GM19193 (cell line): ENCODE data around the gene NEK4.

Experiments used
- POLR2A ChIP-seq: IDR thresholded peaks from 4 replicates; pipeline ENCODE4 v1.6.1; 2011; ENCODE audit not compliant: insufficient read depth, insufficient read length; ENCODE audit errors: extremely low read depth

NEK4 gene

GRCh38 chr3:52787672-52788625, 17.2 kb upstream of the NEK4 start:
- no peak for TF ChIP-seq POLR2A

- no peak for TF ChIP-seq POLR2A
Measured at GRCh38 chr3:52787246-52787645, 16.5 kb upstream of the NEK4 start.

DNA sequence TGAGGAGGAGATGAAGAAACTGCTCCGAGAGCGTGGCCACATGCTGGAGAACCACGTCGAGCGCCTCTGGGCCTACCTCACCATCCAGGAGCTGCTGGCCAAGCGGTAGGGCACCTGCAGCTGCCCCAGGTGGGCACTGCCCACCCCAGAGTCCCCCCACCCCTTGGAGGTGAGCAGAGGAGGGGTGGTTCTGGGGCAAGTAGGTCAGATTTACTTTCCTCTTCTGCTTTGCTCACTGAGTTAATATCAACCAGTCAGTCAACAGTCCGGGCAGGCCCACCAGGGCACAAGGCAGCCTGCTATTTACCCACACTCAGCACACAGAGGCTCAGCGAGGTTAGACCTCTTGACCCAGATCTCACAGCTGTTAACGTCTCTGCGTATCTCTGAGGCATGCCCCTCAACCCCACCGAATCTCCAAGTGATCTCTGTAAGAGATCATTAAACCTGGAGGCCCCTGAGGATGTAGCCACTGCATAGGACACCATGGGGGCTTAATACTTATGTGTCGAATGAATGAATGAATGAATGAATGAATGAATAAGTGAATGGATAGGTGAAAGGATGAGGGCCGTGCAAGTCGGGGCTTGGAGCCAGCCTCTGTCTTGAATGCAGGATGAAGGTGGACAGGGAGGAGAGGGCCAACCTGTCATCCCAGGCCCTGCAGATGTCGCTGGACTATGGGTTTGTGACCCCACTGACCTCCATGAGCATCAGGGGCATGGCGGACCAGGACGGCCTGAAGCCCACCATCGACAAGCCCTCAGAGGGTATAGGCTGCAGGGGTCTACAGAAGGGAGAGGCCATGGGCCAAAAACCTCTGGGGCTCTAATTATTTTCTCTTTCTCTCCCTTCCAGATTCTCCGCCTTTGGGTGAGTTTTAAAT, 15.8 kb upstream of the NEK4 start:
- TF ChIP-seq POLR2A, result no peak

GRCh38 chr3:52784931-52785590, 14.3 kb upstream of the NEK4 start:
- TF ChIP-seq POLR2A, result no peak

- TF ChIP-seq POLR2A, result no peak
Measured at GRCh38 chr3:52784021-52784621, 13.4 kb upstream of the NEK4 start.

- no peak for TF ChIP-seq POLR2A
Measured at GRCh38 chr3:52783211-52783555, 12.4 kb upstream of the NEK4 start.

GRCh38 chr3:52782412-52783210, 11.9 kb upstream of the NEK4 start:
- no peak for TF ChIP-seq POLR2A

- TF ChIP-seq POLR2A, result no peak
Measured at GRCh38 chr3:52781741-52782140, 11.0 kb upstream of the NEK4 start.

GRCh38 chr3:52779837-52780585, 9.3 kb upstream of the NEK4 start:
- TF ChIP-seq POLR2A, result no peak

GRCh38 chr3:52779011-52779836, 8.5 kb upstream of the NEK4 start:
- no peak for TF ChIP-seq POLR2A

- TF ChIP-seq POLR2A, result no peak
Measured at GRCh38 chr3:52777959-52778805, 7.4 kb upstream of the NEK4 start.
